ENCODE data around the gene RPS15A.

The RPS15A gene

GRCh38 chr16:18803569-18804462 is 13.7 kb upstream of the RPS15A start:
- TF ChIP-seq, protein P1, sequence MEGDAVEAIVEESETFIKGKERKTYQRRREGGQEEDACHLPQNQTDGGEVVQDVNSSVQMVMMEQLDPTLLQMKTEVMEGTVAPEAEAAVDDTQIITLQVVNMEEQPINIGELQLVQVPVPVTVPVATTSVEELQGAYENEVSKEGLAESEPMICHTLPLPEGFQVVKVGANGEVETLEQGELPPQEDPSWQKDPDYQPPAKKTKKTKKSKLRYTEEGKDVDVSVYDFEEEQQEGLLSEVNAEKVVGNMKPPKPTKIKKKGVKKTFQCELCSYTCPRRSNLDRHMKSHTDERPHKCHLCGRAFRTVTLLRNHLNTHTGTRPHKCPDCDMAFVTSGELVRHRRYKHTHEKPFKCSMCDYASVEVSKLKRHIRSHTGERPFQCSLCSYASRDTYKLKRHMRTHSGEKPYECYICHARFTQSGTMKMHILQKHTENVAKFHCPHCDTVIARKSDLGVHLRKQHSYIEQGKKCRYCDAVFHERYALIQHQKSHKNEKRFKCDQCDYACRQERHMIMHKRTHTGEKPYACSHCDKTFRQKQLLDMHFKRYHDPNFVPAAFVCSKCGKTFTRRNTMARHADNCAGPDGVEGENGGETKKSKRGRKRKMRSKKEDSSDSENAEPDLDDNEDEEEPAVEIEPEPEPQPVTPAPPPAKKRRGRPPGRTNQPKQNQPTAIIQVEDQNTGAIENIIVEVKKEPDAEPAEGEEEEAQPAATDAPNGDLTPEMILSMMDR (IDR thresholded peaks at IDR 0.05), result no peak

DNA sequence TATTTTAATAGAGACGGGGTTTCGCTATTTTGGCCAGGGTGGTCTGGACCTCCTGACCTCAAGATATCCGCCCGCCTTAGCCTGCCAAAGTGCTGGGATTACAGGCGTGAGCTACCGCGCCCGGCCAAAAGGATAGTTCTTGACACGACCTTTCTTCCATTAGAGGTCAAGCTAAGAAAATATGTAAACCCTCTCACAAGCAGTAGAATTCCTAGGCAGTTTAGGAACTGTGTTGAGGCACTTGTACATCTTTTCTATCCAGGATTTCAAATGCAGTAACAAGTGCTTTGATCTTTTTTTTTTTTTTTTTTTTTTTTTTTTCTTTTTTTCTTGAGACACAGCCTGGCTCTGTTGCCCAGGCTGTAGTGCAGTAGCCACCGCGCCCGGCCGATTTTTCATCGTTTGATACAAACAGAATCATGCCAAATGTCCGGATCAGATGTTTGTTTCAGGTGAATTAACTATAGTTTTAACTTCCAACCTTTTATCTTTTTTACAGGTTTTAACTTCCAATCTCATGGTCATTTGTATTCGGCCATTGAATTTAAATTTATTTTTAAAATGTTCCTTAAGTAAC is 12.7 kb upstream of the RPS15A start:
- TF ChIP-seq, protein P1 (IDR thresholded peaks at IDR 0.05), result no peak

DNA sequence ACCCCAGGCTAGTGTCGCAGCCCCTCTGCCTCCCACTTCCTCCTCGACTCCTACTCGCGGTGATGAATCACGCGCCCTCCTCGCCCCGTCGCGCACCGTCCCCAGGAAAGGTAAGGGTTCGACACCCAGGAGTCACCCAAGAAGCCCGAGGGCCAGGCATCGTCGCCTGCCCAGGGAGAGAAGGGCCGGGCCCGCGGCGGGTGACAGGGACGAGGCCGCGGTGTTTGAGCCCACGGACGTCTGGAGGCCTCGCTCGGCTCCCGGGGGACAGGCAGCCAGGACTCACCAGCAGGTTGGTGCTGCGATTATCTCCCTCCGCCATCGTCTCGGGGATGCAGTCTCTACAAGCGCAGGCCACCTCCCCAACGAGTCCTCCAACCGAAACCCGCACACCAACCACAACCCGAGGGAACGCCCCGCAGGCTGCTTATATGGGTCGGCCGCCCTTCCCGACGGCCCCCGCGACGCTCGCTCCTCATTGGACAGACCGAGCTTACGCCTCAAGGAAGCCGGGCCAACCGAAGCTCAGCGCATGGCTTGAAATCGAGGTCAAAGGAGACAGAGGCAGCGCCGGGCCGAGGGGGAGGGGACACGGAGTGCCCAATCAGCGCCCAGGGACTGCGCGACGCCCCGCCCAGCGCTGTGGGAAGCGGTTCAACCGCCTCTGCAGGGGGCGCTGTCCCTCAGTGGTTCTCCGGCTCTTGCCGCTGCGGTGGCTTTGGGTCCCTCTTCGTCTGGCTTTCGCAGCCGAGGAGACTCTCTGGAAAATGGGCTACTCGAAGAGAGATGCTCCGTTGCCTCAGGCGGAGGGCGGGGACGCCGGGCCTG is 11.2 kb upstream of the RPS15A start, which contains the start of gene ARL6IP1:
Gene ARL6IP1 (minus strand): TSS at position 405 of the 828 bp plus-strand sequence. CDS start 83 bp downstream, at position 322.
- TF ChIP-seq, protein P1 (IDR thresholded peaks at IDR 0.05), result peak; percentile 87

DNA sequence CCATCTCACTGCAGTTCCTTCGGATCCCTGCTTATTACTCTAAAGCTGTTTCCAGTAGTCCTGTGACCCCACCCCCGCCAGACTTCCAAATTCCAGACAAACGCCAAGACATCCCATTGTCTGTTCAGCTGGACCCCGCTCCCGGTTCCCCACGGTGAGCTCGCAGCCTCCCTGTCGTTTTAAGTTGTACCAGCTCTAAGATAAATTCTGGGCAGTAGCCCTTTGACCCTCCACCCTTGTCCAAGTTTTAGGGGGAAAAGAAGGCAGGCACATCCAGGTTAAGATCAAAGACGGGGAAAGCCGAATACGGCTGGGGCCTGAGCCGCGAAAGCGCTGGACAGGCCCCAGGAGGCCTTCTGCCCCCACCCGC is 10.6 kb upstream of the RPS15A start:
- TF ChIP-seq, protein P1 (IDR thresholded peaks at IDR 0.05), result no peak

GRCh38 chr16:18800293-18800692 is 10.2 kb upstream of the RPS15A start:
- TF ChIP-seq, protein P1 (IDR thresholded peaks at IDR 0.05), result no peak

DNA sequence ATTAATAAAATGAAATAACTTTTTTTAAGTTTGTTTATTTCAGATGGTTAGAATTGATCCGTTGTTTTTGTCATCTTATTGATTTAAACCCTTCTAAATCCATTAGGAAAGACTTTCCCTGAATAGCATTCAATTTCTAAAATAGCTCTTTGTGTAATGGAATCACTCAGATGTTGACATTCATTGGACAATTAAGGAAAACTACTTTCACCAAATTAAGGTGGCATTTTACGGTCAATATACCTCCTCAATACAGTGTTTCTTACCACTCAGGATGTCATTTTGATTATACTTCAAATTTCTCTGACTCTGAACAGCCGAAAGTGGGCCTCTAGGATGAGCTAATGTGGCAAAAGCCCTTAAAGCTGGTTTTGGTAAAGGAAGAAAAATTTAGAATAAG is 9.4 kb upstream of the RPS15A start:
- TF ChIP-seq, protein P1 (IDR thresholded peaks at IDR 0.05), result no peak

DNA sequence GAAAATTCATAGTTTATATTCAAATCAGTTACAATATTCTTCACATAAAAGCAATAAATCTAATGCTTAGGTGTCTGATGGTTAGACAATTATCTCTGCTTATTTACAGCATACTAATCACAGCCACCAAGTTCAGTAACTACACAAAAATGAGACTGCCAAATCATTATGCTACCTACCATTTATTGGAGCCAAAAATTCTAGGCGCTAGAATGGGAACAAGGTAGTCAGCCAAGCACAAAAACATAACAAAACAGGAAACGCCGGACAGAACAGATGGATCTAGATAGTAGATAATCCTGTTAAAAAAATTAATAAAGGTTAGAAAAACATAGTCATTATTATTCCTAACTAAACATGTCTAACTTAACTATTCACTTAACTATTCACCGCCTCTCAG is 7.6 kb upstream of the RPS15A start:
- TF ChIP-seq, protein P1 (IDR thresholded peaks at IDR 0.05), result no peak
